ENCODE measurements around the gene RGS16. TPM values are rescaled to one million over a fixed set of nuclear protein-coding genes. Genes with fewer than 3 reads are reported as not detected.

The RGS16 gene
- total RNA-seq, 2 experiments from 2014 or later, result 20.1 to 29.5 TPM

DNA sequence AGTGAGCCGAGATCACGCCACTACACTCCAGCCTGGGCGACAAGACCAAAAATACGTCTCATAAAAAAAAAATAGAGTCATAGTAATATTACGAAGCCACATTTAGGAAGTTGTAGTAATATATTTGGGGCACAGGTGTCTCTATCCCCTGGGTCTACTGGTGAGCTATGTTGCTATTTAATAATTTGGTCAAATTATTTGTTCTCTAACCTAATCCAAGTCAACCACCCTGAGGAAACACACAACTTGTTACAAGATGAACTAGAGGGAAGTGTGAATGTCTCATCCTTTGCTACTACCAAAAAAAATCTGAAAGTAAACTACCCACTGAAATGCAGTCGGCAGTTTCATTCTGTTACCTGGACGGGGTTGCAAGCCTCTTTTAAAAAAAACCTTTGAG is 44.9 kb upstream of the RGS16 start:
- CTCF ChIA-PET (ENCODE audit: unreplicated experiment), result interaction anchor here (1.5 to 2.0 kb wide), 3 partner anchors 23 to 138 kb away, joined by 3 to 6 read pairs (median 4); no protein-coding TSS in a partner anchor
- Histone ChIP-seq H3K27ac (ENCODE audit: low read depth, low read length, poor library complexity, severe bottlenecking) (peak overlapping the region; percentile 53), H3K9me2 (ENCODE audit: insufficient read depth, low read length) (no peaks in the 10 kb centered on the region), H3K36me3 (ENCODE audit: insufficient read depth, low read length) (no peaks in the 10 kb centered on the region), H3K9me3 (ENCODE audit: low read length) (no peaks in the 10 kb centered on the region), H3K4me1 (ENCODE audit: insufficient read depth, low read length, poor library complexity, severe bottlenecking) (peaks cover 71% of the 10 kb centered on the region), H4K20me1 (ENCODE audit: insufficient read depth, low read length) (no peaks in the 10 kb centered on the region), H3K4me2 (ENCODE audit: low read length) (peak overlapping the region; percentile 66), H3K79me2 (ENCODE audit: insufficient read depth, low read depth, low read length) (no peaks in the 10 kb centered on the region), H2AFZ (ENCODE audit: low read length) (peak overlapping the region; percentile 82), H3K4me3 (ENCODE audit: low read depth, low read length, poor library complexity, severe bottlenecking) (peak overlapping the region; percentile 35)
- TF ChIP-seq, protein P1, sequence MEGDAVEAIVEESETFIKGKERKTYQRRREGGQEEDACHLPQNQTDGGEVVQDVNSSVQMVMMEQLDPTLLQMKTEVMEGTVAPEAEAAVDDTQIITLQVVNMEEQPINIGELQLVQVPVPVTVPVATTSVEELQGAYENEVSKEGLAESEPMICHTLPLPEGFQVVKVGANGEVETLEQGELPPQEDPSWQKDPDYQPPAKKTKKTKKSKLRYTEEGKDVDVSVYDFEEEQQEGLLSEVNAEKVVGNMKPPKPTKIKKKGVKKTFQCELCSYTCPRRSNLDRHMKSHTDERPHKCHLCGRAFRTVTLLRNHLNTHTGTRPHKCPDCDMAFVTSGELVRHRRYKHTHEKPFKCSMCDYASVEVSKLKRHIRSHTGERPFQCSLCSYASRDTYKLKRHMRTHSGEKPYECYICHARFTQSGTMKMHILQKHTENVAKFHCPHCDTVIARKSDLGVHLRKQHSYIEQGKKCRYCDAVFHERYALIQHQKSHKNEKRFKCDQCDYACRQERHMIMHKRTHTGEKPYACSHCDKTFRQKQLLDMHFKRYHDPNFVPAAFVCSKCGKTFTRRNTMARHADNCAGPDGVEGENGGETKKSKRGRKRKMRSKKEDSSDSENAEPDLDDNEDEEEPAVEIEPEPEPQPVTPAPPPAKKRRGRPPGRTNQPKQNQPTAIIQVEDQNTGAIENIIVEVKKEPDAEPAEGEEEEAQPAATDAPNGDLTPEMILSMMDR (conservative IDR thresholded peaks at IDR 0.05; ENCODE audit: low read length), result 0 out of 2 replicates have a peak, but pooled peaks have one; percentile 30
- no peak for TF ChIP-seq EZH2phosphoT487 (IDR thresholded peaks at IDR 0.05; ENCODE audit: borderline replicate concordance, low read depth, low read length)
- no TSS peak for BruUV-seq (replicated peaks)
- intact Hi-C loops (cut with micrococcal nuclease; ENCODE audit: unreplicated experiment), result loop anchor here (1.0 kb wide), 4 partner anchors 16 to 134 kb away; no protein-coding TSS in a partner anchor
- peak; percentile 45 for DNase-seq (ENCODE audit: low spot score)
- POLR2A ChIA-PET, result interaction anchor here (0.7 to 5.5 kb wide), 17 partner anchors 10 to 1774 kb away, joined by 3 to 33 read pairs (median 7); partner anchors contain the start of gene RGS16

DNA sequence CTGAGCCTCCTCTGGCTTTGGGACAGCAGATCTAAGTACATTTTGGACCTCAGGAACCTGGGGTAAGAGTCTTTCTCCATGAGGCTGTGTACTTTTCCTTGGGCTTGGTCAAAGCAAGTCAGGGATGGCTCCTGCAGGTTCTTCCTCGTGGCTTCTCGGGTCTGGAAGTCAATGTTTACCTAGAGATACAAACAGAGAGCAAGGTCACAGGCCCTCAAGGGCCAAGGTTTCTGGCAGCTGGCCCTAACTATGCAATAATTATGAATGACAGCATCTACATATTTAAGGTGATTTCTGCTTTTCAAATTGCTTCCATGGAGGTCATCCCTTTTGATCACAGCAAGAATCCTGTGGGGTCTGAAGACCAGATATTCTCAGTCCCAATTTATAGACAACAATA is 42.5 kb upstream of the RGS16 start:
- Histone ChIP-seq H3K9me3 (ENCODE audit: low read length) (no peaks in the 10 kb centered on the region), H3K4me2 (ENCODE audit: low read length) (no peak overlapping the region), H3K79me2 (ENCODE audit: insufficient read depth, low read depth, low read length) (no peaks in the 10 kb centered on the region), H3K36me3 (ENCODE audit: insufficient read depth, low read length) (no peaks in the 10 kb centered on the region), H3K4me1 (ENCODE audit: insufficient read depth, low read length, poor library complexity, severe bottlenecking) (peaks cover 58% of the 10 kb centered on the region), H3K4me3 (ENCODE audit: low read depth, low read length, poor library complexity, severe bottlenecking) (no peak overlapping the region), H2AFZ (ENCODE audit: low read length) (no peak overlapping the region), H3K9me2 (ENCODE audit: insufficient read depth, low read length) (no peaks in the 10 kb centered on the region), H4K20me1 (ENCODE audit: insufficient read depth, low read length) (no peaks in the 10 kb centered on the region), H3K27ac (ENCODE audit: low read depth, low read length, poor library complexity, severe bottlenecking) (no peak overlapping the region)
- ChIA-PET CTCF (ENCODE audit: unreplicated experiment) (no interaction called here), POLR2A (interaction anchor here (1.0 to 5.5 kb wide), 6 partner anchors 15 to 43 kb away, joined by 3 to 33 read pairs (median 16); partner anchors contain the start of gene RGS16)
- no peak for DNase-seq (ENCODE audit: low spot score)
- no peak for TF ChIP-seq EZH2phosphoT487 (IDR thresholded peaks at IDR 0.05; ENCODE audit: borderline replicate concordance, low read depth, low read length)
- TF ChIP-seq, protein P1 (conservative IDR thresholded peaks at IDR 0.05; ENCODE audit: low read length), result no peak
- BruUV-seq (replicated peaks), result no TSS peak
- intact Hi-C loops (cut with micrococcal nuclease; ENCODE audit: unreplicated experiment), result no loop called here

DNA sequence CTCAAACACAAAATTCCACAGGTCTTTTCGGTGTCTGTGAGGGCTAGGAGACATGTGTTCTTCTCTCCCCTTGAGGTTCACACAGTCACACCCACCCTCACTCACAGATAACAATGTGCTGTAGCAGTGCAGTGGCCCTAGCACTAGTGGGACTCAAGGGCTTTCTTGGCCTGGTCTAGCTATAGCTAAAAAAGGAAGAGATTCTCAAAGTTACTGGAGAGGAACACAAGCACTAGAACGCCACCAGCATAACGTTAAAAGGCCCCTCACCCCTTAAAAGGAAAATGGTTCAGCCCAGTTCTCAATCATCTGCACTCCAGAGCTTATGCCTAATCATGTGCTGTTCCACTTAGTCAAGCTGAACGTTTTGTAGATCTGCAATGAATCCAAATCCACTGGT is 40.7 kb upstream of the RGS16 start:
- peak overlapping the region; percentile 30 for H3K4me2 ChIP-seq (ENCODE audit: low read length)
- CTCF ChIA-PET (ENCODE audit: unreplicated experiment), result interaction anchor here (0.8 kb wide), 1 partner anchor 9 kb away, joined by 3 read pairs; no protein-coding TSS in a partner anchor

More for the DNA sequence above, 40.7 kb upstream of the RGS16 start:
- Histone ChIP-seq H3K4me1 (ENCODE audit: insufficient read depth, low read length, poor library complexity, severe bottlenecking) (peaks cover 39% of the 10 kb centered on the region), H3K79me2 (ENCODE audit: insufficient read depth, low read depth, low read length) (no peaks in the 10 kb centered on the region), H4K20me1 (ENCODE audit: insufficient read depth, low read length) (no peaks in the 10 kb centered on the region), H3K4me3 (ENCODE audit: low read depth, low read length, poor library complexity, severe bottlenecking) (no peak overlapping the region), H3K36me3 (ENCODE audit: insufficient read depth, low read length) (no peaks in the 10 kb centered on the region), H3K27ac (ENCODE audit: low read depth, low read length, poor library complexity, severe bottlenecking) (no peak overlapping the region), H2AFZ (ENCODE audit: low read length) (peak overlapping the region; percentile 8; the same call in 1 of the 2 replicates), H3K9me3 (ENCODE audit: low read length) (no peaks in the 10 kb centered on the region), H3K9me2 (ENCODE audit: insufficient read depth, low read length) (no peaks in the 10 kb centered on the region)
- intact Hi-C loops (cut with micrococcal nuclease; ENCODE audit: unreplicated experiment), result no loop called here
- POLR2A ChIA-PET, result interaction anchor here (0.6 to 5.5 kb wide), 10 partner anchors 9 to 94 kb away, joined by 3 to 24 read pairs (median 4); no protein-coding TSS in a partner anchor
- BruUV-seq (replicated peaks), result no TSS peak
- no peak for TF ChIP-seq EZH2phosphoT487 (IDR thresholded peaks at IDR 0.05; ENCODE audit: borderline replicate concordance, low read depth, low read length)
- TF ChIP-seq, protein P1 (conservative IDR thresholded peaks at IDR 0.05; ENCODE audit: low read length), result 0 out of 2 replicates have a peak, but pooled peaks have one; percentile 31
- DNase-seq (ENCODE audit: low spot score), result peak; percentile 71

Measured in OCI-LY7 (cell line).